A204.1 (cell line): ENCODE measurements around the gene NT5E.
A peak's percentile ranks its signal among the peaks of the same experiment; 100 is the strongest.
"Not testable (repeated sequence)": the region's sequence is repeated elsewhere in the genome, so short reads cannot be mapped to it uniquely, and the experiment has no call there.

Experiments used
- FAIRE-seq: peaks from 2 replicates; lab custom pipeline; 2012; peaks lifted over from hg19 to GRCh38; lab: Jason Lieb, UNC

The NT5E gene

GRCh38 chr6:85494547-85495536 lies 45.0 kb downstream of the NT5E start:
- FAIRE-seq = no peak

- no peak for FAIRE-seq
These were observed 46.2 kb downstream of the NT5E start for GRCh38 chr6:85496009-85496579.

- no peak for FAIRE-seq
These were observed 47.0 kb downstream of the NT5E start for GRCh38 chr6:85496856-85497255.

- no peak for FAIRE-seq
These were observed 48.8 kb downstream of the NT5E start for GRCh38 chr6:85498596-85499258.

GRCh38 chr6:85506441-85507093 lies 56.7 kb downstream of the NT5E start:
- no peak for FAIRE-seq

- no peak for FAIRE-seq
These were observed 66.3 kb downstream of the NT5E start for GRCh38 chr6:85516168-85516567.

GRCh38 chr6:85524281-85524680 lies 74.4 kb downstream of the NT5E start:
- not testable (repeated sequence) for FAIRE-seq

GRCh38 chr6:85537055-85537494 lies 87.2 kb downstream of the NT5E start:
- peak; percentile 98 for FAIRE-seq

GRCh38 chr6:85544776-85545175 lies 94.9 kb downstream of the NT5E start:
- FAIRE-seq = no peak
